Right ventricle myocardium inferior (tissue), 1 donor: ENCODE measurements around the gene MPRIP. TPM values are rescaled to one million over a fixed set of nuclear protein-coding genes. Genes with fewer than 3 reads are reported as not detected.
A peak's percentile ranks its signal among the peaks of the same experiment; 100 is the strongest.
"Not testable (repeated sequence)": the region's sequence is repeated elsewhere in the genome, so short reads cannot be mapped to it uniquely, and the experiment has no call there.

Experiments used
- ATAC-seq: fragments of 200-7000 bp; cut with Tn5 transposase; one replicate; pipeline ENCODE4 v1.9.1; 2020; ENCODE audit warnings: mild to moderate bottlenecking, moderate library complexity
- DNase-seq: peaks from one replicate; pipeline ENCODE4 v3.0.0; 2021; ENCODE audit errors: missing footprints
- intact Hi-C: fragments of 100-400 bp; cut with DNase I; formaldehyde crosslinking; loops from one replicate; pipeline ENCODE4 v1.11.0; 2022
- total RNA-seq: library from RNA; stranded (reverse); fragmentation: NEBNext Ultra II Directional; extraction: Animal tissue kit (Norgen Biotek cat#: 25700); gene quantifications from one replicate; pipeline ENCODE4 v1.2.1, GENCODE V29; 2021
- donor health status: DM: no; HTN: yes; CAD: no; lungs with severe emphysema.

The MPRIP gene
- total RNA-seq, 1 donor from 2014 or later = 312 TPM

GRCh38 chr17:17011043-17011907 is 31.0 kb upstream of the MPRIP start:
- peak; percentile 45 for DNase-seq
- intact Hi-C loops = not testable (repeated sequence)
- ATAC-seq = peak; percentile 23

GRCh38 chr17:17013828-17014747 is 28.2 kb upstream of the MPRIP start:
- DNase-seq = peak; percentile 46
- ATAC-seq, intact Hi-C loops: not testable (repeated sequence)

- intact Hi-C loops, DNase-seq, ATAC-seq: not testable (repeated sequence)
These were observed 27.5 kb upstream of the MPRIP start for GRCh38 chr17:17014748-17015124.

GRCh38 chr17:17015230-17015629 is 27.0 kb upstream of the MPRIP start:
- ATAC-seq (no peak), DNase-seq (no peak)
- intact Hi-C loops = no loop called here

GRCh38 chr17:17016199-17017197 is 25.8 kb upstream of the MPRIP start:
- intact Hi-C loops, DNase-seq, ATAC-seq: not testable (repeated sequence)

GRCh38 chr17:17017343-17018014 is 24.8 kb upstream of the MPRIP start:
- ATAC-seq = no peak
- intact Hi-C loops = no loop called here
- DNase-seq = no peak

- ATAC-seq (no peak), DNase-seq (no peak)
- intact Hi-C loops = no loop called here
These were observed 24.2 kb upstream of the MPRIP start for GRCh38 chr17:17018021-17018441.

- no peak for ATAC-seq
- no peak for DNase-seq
- intact Hi-C loops = no loop called here
These were observed 23.4 kb upstream of the MPRIP start for GRCh38 chr17:17018612-17019429.

- ATAC-seq (no peak), DNase-seq (no peak)
- intact Hi-C loops = no loop called here
These were observed 22.9 kb upstream of the MPRIP start for GRCh38 chr17:17019430-17019762.

- no peak for ATAC-seq
- intact Hi-C loops = no loop called here
- DNase-seq = no peak
These were observed 22.3 kb upstream of the MPRIP start for GRCh38 chr17:17019891-17020456.

GRCh38 chr17:17020821-17021193 is 21.4 kb upstream of the MPRIP start:
- no peak for ATAC-seq
- no peak for DNase-seq
- intact Hi-C loops = no loop called here

GRCh38 chr17:17021194-17021863 is 20.9 kb upstream of the MPRIP start:
- intact Hi-C loops = no loop called here
- no peak for DNase-seq
- ATAC-seq = peak; percentile 88

- ATAC-seq (no peak), DNase-seq (no peak)
- intact Hi-C loops = no loop called here
These were observed 20.2 kb upstream of the MPRIP start for GRCh38 chr17:17022011-17022410.

- ATAC-seq (no peak), DNase-seq (no peak)
- intact Hi-C loops = no loop called here
These were observed 19.8 kb upstream of the MPRIP start for GRCh38 chr17:17022456-17022855.

- intact Hi-C loops = no loop called here
- DNase-seq (no peak), ATAC-seq (no peak)
These were observed 17.4 kb upstream of the MPRIP start for GRCh38 chr17:17024778-17025300.

- intact Hi-C loops = no loop called here
- ATAC-seq (no peak), DNase-seq (no peak)
These were observed 16.6 kb upstream of the MPRIP start for GRCh38 chr17:17025621-17026020.
